Medulla oblongata (tissue), 1 donor: Measurements from ENCODE around the gene AIFM3.
A peak's percentile ranks its signal among the peaks of the same experiment; 100 is the strongest.

ENCODE experiments used
- DNase-seq: peaks from one replicate; pipeline ENCODE4 v3.0.0-alpha.2; 2015; ENCODE audit errors: extremely low spot score

Gene AIFM3

GRCh38 chr22:20976291-20976877 is 9.3 kb downstream of the AIFM3 start:
- no peak for DNase-seq

DNA sequence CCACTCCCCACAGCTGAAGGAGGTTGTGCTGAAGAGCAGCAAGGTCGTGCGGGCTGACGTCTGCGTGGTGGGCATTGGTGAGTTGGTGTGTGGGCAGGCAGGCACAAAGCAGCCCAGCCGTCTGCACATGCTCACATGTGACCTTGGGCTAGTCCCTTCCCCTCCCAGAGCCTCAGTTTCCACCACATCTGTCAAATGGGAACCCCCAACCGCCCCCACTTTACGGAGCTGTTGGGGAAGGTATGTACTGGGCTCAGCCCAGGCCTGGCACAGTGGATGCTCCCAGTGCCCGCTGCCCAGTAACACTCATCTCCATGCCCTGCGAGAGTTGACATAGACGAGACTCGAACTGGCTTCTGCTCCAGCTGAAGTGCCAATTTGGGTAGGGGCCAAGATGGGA is 10.0 kb downstream of the AIFM3 start:
- no peak for DNase-seq

DNA sequence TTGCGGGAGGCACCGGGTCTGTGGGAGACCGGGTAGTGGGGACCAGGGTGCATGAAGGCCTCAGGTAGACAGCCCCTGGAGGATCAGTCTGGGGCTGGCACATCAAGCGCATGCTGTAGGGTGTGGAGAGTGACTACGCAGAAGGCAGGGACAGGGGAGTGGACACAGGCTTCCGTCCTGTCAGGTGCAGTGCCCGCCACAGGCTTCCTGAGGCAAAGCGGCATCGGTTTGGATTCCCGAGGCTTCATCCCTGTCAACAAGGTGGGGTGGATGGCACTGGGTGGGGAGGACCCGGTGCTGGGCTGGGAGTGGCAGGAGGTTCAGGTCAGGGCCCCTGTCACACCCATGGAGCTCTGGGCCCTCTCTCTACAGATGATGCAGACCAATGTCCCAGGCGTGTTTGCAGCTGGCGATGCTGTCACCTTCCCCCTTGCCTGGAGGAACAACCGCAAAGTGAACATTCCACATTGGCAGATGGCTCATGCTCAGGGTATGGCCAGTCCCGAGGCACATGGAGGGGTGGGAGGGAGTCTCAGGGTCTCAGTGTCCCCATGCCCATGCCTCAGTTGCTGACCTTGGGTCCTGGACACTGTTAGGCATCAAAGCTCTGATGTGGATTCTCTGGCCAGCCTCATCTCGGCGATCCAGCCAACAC is 10.6 kb downstream of the AIFM3 start:
- DNase-seq: no peak

DNA sequence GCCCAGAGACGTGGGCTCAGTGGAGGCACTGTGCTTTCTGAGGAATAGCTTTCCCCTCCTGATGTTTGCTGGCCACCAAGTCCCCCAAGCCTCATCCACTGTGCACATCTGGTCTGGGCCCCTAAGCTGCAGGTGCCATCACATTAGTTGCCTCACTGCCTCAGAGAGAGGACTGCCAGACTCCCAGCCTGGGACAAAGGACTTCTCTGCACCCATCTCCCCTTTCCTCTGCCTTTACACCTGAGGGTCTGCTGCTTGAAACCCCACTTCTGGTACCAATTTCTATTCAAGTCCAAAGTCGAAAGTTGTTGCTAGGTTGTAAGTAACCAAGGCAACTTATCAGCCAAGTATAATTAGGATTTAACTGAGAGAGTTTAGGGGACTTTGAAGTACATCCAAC is 11.4 kb downstream of the AIFM3 start:
- DNase-seq: no peak

GRCh38 chr22:20979243-20979809 is 12.3 kb downstream of the AIFM3 start:
- DNase-seq: no peak

GRCh38 chr22:20979940-20980453 is 12.9 kb downstream of the AIFM3 start:
- DNase-seq: no peak

DNA sequence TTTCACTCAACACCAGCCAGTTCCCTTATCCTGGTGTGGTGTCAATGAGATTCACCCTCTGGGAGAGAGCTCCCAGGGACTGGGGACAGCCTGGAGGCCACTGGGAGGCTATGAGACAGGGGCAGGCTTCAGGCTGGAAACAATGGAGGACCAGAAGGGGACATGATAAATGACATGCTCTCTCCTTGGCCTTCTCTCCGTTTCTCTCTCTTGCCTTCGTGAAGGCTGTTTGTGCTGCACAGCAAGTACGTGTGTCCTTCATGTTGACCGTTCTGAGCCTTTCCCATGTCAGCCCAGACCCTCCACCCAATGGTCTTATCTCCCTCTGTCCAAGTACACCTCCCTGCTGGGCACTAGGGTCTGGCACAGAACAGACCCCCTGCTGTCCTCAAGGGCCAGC is 13.5 kb downstream of the AIFM3 start:
- DNase-seq: no peak

DNA sequence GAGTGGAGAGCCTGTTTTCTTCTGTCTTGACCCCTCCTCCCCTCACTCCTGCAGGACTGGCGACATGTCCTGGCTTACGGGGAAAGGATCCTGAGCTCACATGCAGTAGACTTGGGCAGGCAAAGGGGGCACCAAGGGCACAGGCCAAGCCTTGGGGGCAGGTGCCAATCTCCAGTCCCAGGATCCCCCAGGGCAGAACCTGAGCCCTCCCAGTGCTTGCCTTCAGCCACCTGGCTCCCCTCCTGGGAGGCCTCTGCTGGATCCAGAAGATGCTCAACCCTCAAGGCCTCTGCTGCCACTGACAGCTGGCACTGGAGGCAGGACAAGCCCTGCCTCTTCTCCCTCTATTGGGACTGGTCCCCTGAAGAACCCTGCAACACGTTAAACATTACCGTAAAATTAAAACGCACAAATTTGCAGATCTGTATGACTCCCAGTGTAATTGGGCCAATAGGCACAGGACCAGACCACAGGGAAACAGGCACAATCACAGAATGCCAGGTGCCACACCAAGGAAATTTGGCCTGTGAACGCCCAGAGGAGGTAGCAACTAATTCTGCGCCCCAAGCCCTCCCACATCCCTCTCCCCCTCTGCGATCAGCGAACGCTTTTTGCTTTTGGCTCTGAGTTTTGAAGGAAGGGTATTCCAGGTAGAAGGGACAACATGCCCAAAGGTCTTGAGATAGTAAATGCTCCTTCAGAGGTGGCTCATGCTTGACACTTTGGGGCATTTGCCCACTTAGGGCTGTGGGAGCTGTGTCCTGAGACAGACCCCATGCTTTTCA is 14.1 kb downstream of the AIFM3 start:
- DNase-seq: no peak

- DNase-seq: peak; percentile 90
These were observed 14.9 kb downstream of the AIFM3 start, which contains the start of gene LZTR1 for GRCh38 chr22:20981787-20982562. LZTR1 (plus strand) TSS chr22:20982297; CDS start chr22:20982372, 75 bp downstream.

DNA sequence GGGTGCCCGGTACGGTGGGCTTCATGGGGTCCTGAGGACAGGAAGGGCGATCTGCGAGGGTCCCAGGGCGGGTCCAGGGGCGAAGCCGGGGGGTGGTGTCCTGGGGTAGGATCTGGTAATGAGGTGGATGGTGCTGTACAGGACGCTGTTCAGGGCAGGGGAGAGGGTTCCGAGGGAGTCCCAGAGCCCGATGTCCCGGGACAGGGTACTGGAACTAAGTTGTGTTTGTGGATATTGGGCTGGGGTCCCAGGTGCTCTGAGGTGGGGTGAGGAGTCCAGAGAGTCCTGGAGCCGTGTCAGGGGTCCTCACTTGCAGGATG is 15.5 kb downstream of the AIFM3 start:
- DNase-seq: no peak

- no peak for DNase-seq
These were observed 16.2 kb downstream of the AIFM3 start for GRCh38 chr22:20983081-20983771.

DNA sequence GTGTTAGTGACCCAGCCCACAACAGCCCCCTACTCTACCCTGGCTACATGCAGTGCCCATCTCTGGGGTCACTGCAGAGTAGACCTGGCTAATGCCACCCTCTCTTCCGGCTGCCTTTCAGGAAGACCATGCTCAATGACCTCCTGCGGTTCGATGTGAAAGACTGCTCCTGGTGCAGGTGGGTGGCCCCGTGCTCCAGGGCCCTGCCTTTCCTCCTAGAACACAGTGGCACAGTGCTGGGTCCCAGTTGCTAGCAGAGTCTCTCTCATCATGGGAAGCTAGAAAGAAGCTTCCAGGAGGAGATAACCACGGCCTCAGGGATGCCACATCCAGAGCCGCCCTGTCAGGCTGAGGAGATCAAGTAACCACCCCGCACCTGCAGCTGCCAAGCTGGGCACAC is 18.7 kb downstream of the AIFM3 start:
- DNase-seq: no peak

GRCh38 chr22:20986365-20986764 is 19.3 kb downstream of the AIFM3 start:
- DNase-seq: no peak

DNA sequence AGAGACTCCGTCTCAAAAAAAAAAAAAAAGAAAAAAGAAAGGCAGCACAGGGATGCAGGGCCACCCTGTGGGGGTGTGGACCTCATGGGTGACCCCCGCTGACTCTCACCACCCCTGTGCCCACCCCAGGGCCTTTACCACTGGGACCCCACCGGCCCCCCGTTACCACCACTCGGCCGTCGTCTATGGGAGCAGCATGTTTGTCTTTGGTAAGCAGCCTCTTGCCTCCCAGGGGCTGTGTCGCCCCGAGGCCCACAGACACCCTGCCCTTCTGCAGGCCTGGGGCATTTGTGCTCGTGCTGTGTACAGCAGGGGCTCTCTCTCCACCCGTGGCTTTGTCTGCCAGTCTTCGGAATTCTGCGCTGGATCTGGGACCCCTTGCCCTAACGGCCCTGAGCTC is 20.3 kb downstream of the AIFM3 start:
- no peak for DNase-seq

DNA sequence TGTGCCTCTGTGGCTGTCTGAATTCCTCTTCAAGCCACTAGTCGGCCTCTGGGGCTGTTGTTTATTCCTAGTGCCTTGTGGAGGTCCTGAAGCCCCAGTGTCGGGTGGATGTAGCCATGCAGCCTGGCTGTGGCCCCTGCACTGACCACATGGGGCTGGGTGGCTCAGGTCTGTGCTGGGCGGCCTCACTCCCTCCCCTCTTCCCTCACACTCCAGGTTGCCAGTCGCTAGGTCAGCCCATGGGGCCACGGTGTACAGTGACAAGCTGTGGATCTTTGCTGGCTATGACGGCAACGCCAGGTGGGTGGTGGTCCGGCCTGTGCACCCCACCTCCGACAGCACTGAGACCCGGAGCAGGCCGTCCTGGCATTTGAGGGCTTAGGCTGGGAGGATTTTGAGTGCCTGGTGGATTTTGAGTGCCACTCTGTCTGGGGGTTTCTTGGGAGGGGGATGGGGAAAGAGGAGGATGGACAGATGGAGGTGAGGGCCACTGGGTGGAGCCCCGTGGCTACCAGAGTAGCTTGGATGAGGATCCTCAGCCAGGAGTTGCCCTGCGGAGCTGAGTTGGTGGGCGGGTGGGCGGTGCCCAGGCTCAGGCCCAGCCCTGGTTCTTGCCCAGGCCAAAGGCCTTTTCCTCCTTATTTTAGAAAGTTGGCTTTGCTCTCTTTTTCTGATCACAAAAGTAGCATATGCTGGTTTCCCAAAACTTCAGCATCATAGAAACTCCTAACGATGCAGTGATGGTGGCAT is 21.7 kb downstream of the AIFM3 start:
- DNase-seq: no peak

DNA sequence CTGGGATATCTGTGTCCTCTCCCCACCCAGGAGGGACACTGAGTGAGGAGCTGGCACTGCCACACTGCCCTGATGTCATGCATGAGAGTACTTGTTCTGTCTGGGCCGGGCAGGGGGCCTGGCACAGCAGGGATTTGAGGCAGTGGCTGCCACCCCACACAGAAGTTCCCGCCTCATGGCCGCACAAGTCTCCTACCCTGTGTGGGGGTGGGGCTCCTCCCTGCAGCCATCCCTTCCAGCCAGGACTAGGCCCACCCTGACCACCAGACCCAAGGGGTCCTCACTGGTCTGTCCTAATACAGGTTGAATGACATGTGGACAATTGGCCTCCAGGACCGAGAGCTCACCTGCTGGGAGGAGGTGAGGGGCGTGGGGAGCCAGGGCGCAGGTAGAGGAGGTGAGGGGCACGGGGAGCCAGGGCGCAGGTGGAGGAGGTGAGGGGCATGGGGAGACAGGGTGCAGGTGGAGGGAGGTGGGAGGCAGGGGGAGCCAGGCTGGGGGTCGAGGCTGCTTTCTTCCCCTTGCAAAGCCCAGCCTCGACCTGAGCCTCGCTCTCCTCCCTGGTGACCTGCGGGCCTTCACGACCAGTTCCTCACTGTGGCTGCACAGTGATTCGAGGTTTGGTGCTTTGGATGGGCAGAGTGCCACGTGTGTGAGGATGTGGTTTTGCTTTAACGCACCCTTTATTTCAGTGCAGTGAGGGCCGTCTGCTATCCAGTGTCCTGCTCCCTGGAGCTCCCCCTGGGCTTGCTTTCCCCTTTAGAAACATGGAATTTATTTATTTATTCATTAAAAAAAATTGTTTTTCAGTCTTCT is 22.5 kb downstream of the AIFM3 start:
- no peak for DNase-seq

GRCh38 chr22:20990184-20991180 is 23.4 kb downstream of the AIFM3 start:
- no peak for DNase-seq
